Lung (tissue), 12 donors: ENCODE data around the gene DLST. TPM values are rescaled to one million over a fixed set of nuclear protein-coding genes. Genes with fewer than 3 reads are reported as not detected.

Source experiments
- ATAC-seq: fragments of 200-7000 bp; cut with Tn5 transposase; one replicate; pipeline ENCODE4 v1.9.1; 2020; ENCODE audit warnings: moderate number of reproducible peaks; ENCODE audit not compliant: insufficient read depth, low FRiP score
- DNase-seq, 3 donors: peaks; one replicate each; pipeline ENCODE4 v3.0.0-alpha.2; 2013 to 2017
- H3K27ac ChIP-seq, 2 donors: one replicate each; pipeline ENCODE4 v1.5.1; 2013; ENCODE audit warnings: mild to moderate bottlenecking in 2 of 2, moderate library complexity in 2 of 2, control low read depth in 1 of 2, inconsistent platforms in 1 of 2, low read depth in 1 of 2, low read length in 1 of 2
- H3K27me3 ChIP-seq, 3 donors: one replicate each; pipeline ENCODE4 v1.5.1; 2013; ENCODE audit warnings: low read length in 2 of 3; ENCODE audit not compliant: control insufficient read depth in 3 of 3, insufficient read depth in 3 of 3
- H3K36me3 ChIP-seq, 4 donors: one replicate each; pipeline ENCODE4 v1.5.1; 2013; ENCODE audit warnings: low read length in 4 of 4, mild to moderate bottlenecking in 1 of 4, moderate library complexity in 1 of 4; ENCODE audit not compliant: control insufficient read depth in 4 of 4, insufficient read depth in 4 of 4
- H3K4me1 ChIP-seq, 5 donors: one replicate each; pipeline ENCODE4 v1.5.1; 2013; ENCODE audit warnings: low read length in 5 of 5, mild to moderate bottlenecking in 2 of 5, moderate library complexity in 1 of 5; ENCODE audit not compliant: control insufficient read depth in 5 of 5, insufficient read depth in 5 of 5
- H3K4me3 ChIP-seq: one replicate; pipeline ENCODE4 v1.5.1; 2013; ENCODE audit warnings: mild to moderate bottlenecking, control low read depth, moderate library complexity
- H3K9ac ChIP-seq, 2 donors: one replicate each; pipeline ENCODE4 v1.5.1; 2013; ENCODE audit warnings: low read length in 2 of 2, control low read depth in 1 of 2; ENCODE audit not compliant: insufficient read depth in 1 of 2
- H3K9me3 ChIP-seq, 4 donors: one replicate each; pipeline ENCODE4 v1.5.1; 2013; ENCODE audit warnings: low read length in 3 of 4, mild to moderate bottlenecking in 1 of 4, moderate library complexity in 1 of 4; ENCODE audit not compliant: control insufficient read depth in 4 of 4, insufficient read depth in 3 of 4
- CTCF ChIP-seq: IDR thresholded peaks from 2 replicates; pipeline ENCODE4 v1.5.1; 2012; ENCODE audit warnings: mild to moderate bottlenecking; ENCODE audit errors: control extremely low read depth, extremely low read depth
- WGBS, 2 donors: extraction: QIAGEN DNeasy Blood & Tissue Kit; methylation state at CpG; one replicate each; pipeline ENCODE4 v1.1.7; 2013; 5-methylcytosine and 5-hydroxymethylcytosine counted together
- polyA plus RNA-seq, 2 donors: library from polyadenylated mRNA; stranded (reverse); fragments of 200-250 nt; gene quantifications; one replicate each; pipeline ENCODE4 v1.2.1, GENCODE V29; 2013
- total RNA-seq, 2 donors: library from RNA; depleted of rRNA in 1 of 2; stranded (reverse); fragments of >200 nt in 1 of 2; gene quantifications; one replicate each; pipeline ENCODE4 v1.2.1, GENCODE V29; 2014 to 2021
- donor health status: control.
- donor health status: control.
- donor health status: Bipolar disorder and iron deficiency.
- donor health status: healthy.
- donor health status: DM: yes; HTN: yes; CAD: no.

Gene DLST
- total and polyA plus RNA-seq, 4 donors = 37.3 to 79.1 (median 69.5) TPM

DNA sequence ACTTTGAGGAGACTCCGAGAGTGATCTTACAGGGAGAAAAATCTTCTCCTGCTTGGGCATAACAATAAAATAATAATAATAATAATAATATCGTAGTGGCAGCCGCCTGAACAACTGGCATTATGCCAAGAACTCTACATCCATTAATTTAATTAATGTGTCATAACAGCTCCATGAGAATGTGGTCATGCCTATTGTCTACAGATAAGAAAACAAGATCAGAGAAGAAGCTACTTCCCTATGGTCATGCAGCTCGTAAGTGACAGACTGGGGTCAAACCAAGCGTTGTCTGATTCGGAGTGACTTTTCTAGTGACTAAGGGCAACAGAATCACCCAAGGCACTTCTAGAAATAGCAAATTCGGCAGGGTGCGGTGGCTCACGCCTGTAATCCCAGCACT lies 17.5 kb upstream of the DLST start:
- ATAC-seq (no peak), DNase-seq (no peak)
- H3K9me3 ChIP-seq = no peaks in the 10 kb centered on the region
- no peaks in the 10 kb centered on the region for H3K27me3 ChIP-seq
- TF ChIP-seq CTCF = no peak
- no peak overlapping the region for H3K4me3 ChIP-seq
- WGBS, 2 donors = 67 to 79% methylated on average over 9 of the region's 9 CpGs
- H3K36me3 ChIP-seq = no peaks in the 10 kb centered on the region
- no peak overlapping the region for H3K27ac ChIP-seq
- peaks cover 0 to 1% (median 0%) of the 10 kb centered on the region in 5 donors for H3K4me1 ChIP-seq
- H3K9ac ChIP-seq = no peak overlapping the region

GRCh38 chr14:74865156-74865555 lies 16.6 kb upstream of the DLST start:
- 95 to 96% methylated on average over 5 of the region's 5 CpGs for WGBS, 2 donors
- no peak for TF ChIP-seq CTCF

DNA sequence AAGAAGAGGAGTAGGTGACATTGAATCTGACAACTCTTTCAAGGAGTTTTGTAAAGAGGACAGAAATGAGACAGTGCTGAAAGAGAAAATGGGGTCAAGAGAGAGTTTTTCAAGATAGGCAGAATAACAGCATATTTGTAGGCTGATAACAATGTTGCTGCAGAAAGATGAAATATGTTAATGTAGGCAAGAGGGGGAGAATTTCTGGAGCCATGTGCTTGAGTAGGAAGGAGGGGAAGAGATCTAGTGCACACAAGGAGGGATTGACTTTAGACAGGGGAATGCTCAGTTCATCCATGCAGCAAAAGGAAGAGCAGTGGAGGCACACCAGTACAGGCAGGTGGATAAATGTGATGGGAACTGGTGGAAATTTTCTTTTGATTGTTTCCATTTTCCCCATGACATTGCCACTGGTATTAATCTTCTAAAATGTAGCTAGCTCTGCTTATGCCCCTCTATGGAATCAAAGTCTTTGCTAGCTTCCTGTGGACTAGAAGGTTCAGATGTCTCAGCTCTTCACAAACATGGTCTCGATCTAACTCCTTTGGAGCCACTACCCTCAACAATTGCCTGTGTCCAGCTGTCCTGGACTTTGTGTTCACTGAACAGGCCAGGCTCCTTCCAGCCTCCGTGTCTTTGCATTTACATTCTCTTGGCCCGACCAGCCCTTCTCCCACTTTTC lies 14.9 kb upstream of the DLST start:
- Histone ChIP-seq H3K9me3 (no peaks in the 10 kb centered on the region), H3K4me1 (peaks cover 0 to 1% (median 0%) of the 10 kb centered on the region in 5 donors), H3K27ac (no peak overlapping the region), H3K4me3 (no peak overlapping the region), H3K27me3 (no peaks in the 10 kb centered on the region), H3K9ac (no peak overlapping the region), H3K36me3 (no peaks in the 10 kb centered on the region)
- 75 to 82% methylated on average over 3 of the region's 3 CpGs for WGBS, 2 donors
- DNase-seq (no peak), ATAC-seq (no peak)
- TF ChIP-seq CTCF = no peak

More at GRCh38 chr14:74865156-74865555, 16.6 kb upstream of the DLST start:
- ATAC-seq (no peak), DNase-seq (no peak)
- H3K36me3 ChIP-seq = no peaks in the 10 kb centered on the region
- H3K9ac ChIP-seq = no peak overlapping the region
- no peaks in the 10 kb centered on the region for H3K27me3 ChIP-seq
- no peak overlapping the region for H3K4me3 ChIP-seq
- no peaks in the 10 kb centered on the region for H3K9me3 ChIP-seq
- no peak overlapping the region for H3K27ac ChIP-seq
- H3K4me1 ChIP-seq = peaks cover 0 to 1% (median 0%) of the 10 kb centered on the region in 5 donors

GRCh38 chr14:74867673-74868072 lies 14.0 kb upstream of the DLST start:
- H3K4me1 ChIP-seq = peaks cover 0 to 1% (median 0%) of the 10 kb centered on the region in 5 donors
- TF ChIP-seq CTCF = no peak
- WGBS, 2 donors = 35 to 36% methylated on average over 5 of the region's 5 CpGs
- no peaks in the 10 kb centered on the region for H3K9me3 ChIP-seq
- H3K4me3 ChIP-seq = no peak overlapping the region
- ATAC-seq = no peak
- peak in 2 of 3 donors; percentile 11 to 22 for DNase-seq
- no peaks in the 10 kb centered on the region for H3K36me3 ChIP-seq
- no peaks in the 10 kb centered on the region for H3K27me3 ChIP-seq
- H3K9ac ChIP-seq = no peak overlapping the region
- H3K27ac ChIP-seq = no peak overlapping the region
